ENCODE results near the gene PNKD.

Gene PNKD

GRCh38 chr2:218269900-218270720 is at the start of gene PNKD, which contains the start of gene AAMP:
TSS of gene PNKD (plus strand) at chr2:218270519. CDS start at chr2:218270536, 17 bp downstream.
TSS of gene AAMP (minus strand) at chr2:218270137. CDS start at chr2:218270086, 51 bp downstream.
- DNase-seq: peak; percentile 100

GRCh38 chr2:218221000-218221399 is 49.3 kb upstream of the PNKD start:
- peak in 1 of 2 donors; percentile 38 for DNase-seq

- DNase-seq: peak in 1 of 2 donors; percentile 39
Observed at GRCh38 chr2:218223046-218223445, 47.3 kb upstream of the PNKD start.

- peak; percentile 63 to 75 for DNase-seq
Observed at GRCh38 chr2:218224186-218224585, 46.1 kb upstream of the PNKD start.

GRCh38 chr2:218226903-218227302 is 43.4 kb upstream of the PNKD start:
- no peak for DNase-seq

GRCh38 chr2:218228366-218229090 is 41.8 kb upstream of the PNKD start:
- DNase-seq: peak in 1 of 2 donors; percentile 43

GRCh38 chr2:218229239-218229638 is 41.1 kb upstream of the PNKD start:
- DNase-seq: peak; percentile 83 to 84

GRCh38 chr2:218229851-218230250 is 40.5 kb upstream of the PNKD start:
- DNase-seq: no peak

GRCh38 chr2:218230882-218231281 is 39.4 kb upstream of the PNKD start:
- DNase-seq: peak; percentile 48 to 53

- DNase-seq: no peak
Observed at GRCh38 chr2:218233543-218233942, 36.8 kb upstream of the PNKD start.

GRCh38 chr2:218234521-218234920 is 35.8 kb upstream of the PNKD start:
- DNase-seq: no peak

GRCh38 chr2:218235017-218235416 is 35.3 kb upstream of the PNKD start:
- DNase-seq: no peak

- no peak for DNase-seq
Observed at GRCh38 chr2:218236829-218237228, 33.5 kb upstream of the PNKD start.

- peak in 1 of 2 donors; percentile 36 for DNase-seq
Observed at GRCh38 chr2:218238887-218239286, 31.4 kb upstream of the PNKD start.

- DNase-seq: no peak
Observed at GRCh38 chr2:218244204-218244603, 26.1 kb upstream of the PNKD start.

- no peak for DNase-seq
Observed at GRCh38 chr2:218244665-218245064, 25.7 kb upstream of the PNKD start.

GRCh38 chr2:218245214-218245613 is 25.1 kb upstream of the PNKD start:
- DNase-seq: no peak

GRCh38 chr2:218249691-218250090 is 20.6 kb upstream of the PNKD start:
- DNase-seq: peak in 1 of 2 donors; percentile 21

- DNase-seq: peak; percentile 66 to 69
Observed at GRCh38 chr2:218252509-218253231, 17.6 kb upstream of the PNKD start.

- DNase-seq: no peak
Observed at GRCh38 chr2:218253232-218253625, 17.1 kb upstream of the PNKD start.

- DNase-seq: peak; percentile 67 to 83
Observed at GRCh38 chr2:218255446-218255845, 14.9 kb upstream of the PNKD start.

- no peak for DNase-seq
Observed at GRCh38 chr2:218256612-218257350, 13.5 kb upstream of the PNKD start.
